NCI-H1436 treated with DMSO at 0.1 percent for 48 hours (cell line): ENCODE data around the gene TEX54.

Experiments
- DNase-seq: peaks from one replicate; lab custom pipeline; 2025; lab: John Stamatoyannopoulos, UW

The TEX54 gene

GRCh38 chr11:62787005-62787759 is 45.5 kb downstream of the TEX54 start, which contains the start of gene TMEM179B:
Gene TMEM179B (plus strand): TSS chr11:62787402. CDS start chr11:62787432, 30 bp downstream.
- DNase-seq, result peak; percentile 90

- DNase-seq, result peak; percentile 25
Measured at GRCh38 chr11:62786318-62787004, 46.2 kb downstream of the TEX54 start.

GRCh38 chr11:62782753-62783152 is 49.9 kb downstream of the TEX54 start:
- no peak for DNase-seq
